Sigmoid colon (tissue), 7 donors: ENCODE data around the gene PRKG1. TPM values are rescaled to one million over a fixed set of nuclear protein-coding genes. Genes with fewer than 3 reads are reported as not detected.

Source experiments
- DNase-seq: peaks from one replicate; pipeline ENCODE4 v3.0.0-alpha.2; 2019
- H3K27ac ChIP-seq, 4 donors: fragments of 200-600 bp; sonication (generic); one replicate each; pipeline ENCODE4 v1.5.1; 2016 to 2019; ENCODE audit warnings: mild to moderate bottlenecking in 1 of 4
- H3K27me3 ChIP-seq, 3 donors: fragments of 200-600 bp; sonication (generic); one replicate each; pipeline ENCODE4 v1.5.1; 2019; ENCODE audit warnings: mild to moderate bottlenecking in 1 of 3
- H3K36me3 ChIP-seq, 4 donors: fragments of 200-600 bp; sonication (generic); one replicate each; pipeline ENCODE4 v1.5.1; 2016 to 2019
- H3K4me1 ChIP-seq, 4 donors: fragments of 200-600 bp; sonication (generic); one replicate each; pipeline ENCODE4 v1.5.1; 2017 to 2019
- H3K4me3 ChIP-seq, 4 donors: fragments of 200-600 bp; sonication (generic); one replicate each; pipeline ENCODE4 v1.5.1; 2017 to 2019; ENCODE audit warnings: mild to moderate bottlenecking in 2 of 4, moderate library complexity in 1 of 4
- H3K9me3 ChIP-seq, 4 donors: fragments of 200-600 bp in 3 of 4; sonication (generic) in 3 of 4; one replicate each; pipeline versions ENCODE4 v1.5.1 to v1.6.1; 2013 to 2019
- CTCF ChIP-seq, 4 experiments: fragments of 450-650 bp in 3 of 4; fragments of 200-600 bp in 1 of 4; IDR thresholded peaks; one replicate each; pipeline ENCODE4 v1.5.1; 2016 to 2019; ENCODE audit warnings: antibody characterized with exemption in 4 of 4, mild to moderate bottlenecking in 3 of 4, moderate library complexity in 2 of 4
- EP300 ChIP-seq, 4 donors: sonication (generic); formaldehyde crosslinking; IDR thresholded peaks; one replicate each; pipeline ENCODE4 v1.6.1; 2017; ENCODE audit warnings: antibody characterized with exemption in 4 of 4
- POLR2A ChIP-seq, 2 donors: fragments of 450-650 bp; IDR thresholded peaks; one replicate each; pipeline ENCODE4 v1.6.1; 2016; ENCODE audit warnings: antibody characterized with exemption in 2 of 2, mild to moderate bottlenecking in 2 of 2, moderate library complexity in 2 of 2
- POLR2AphosphoS5 ChIP-seq, 4 donors: sonication (generic); formaldehyde crosslinking; IDR thresholded peaks; one replicate each; pipeline ENCODE4 v1.6.1; 2017; ENCODE audit warnings: antibody characterized with exemption in 4 of 4
- WGBS, 2 donors: extraction: QIAGEN DNeasy Blood & Tissue Kit; methylation state at CpG; one replicate each; pipeline ENCODE4 v1.1.7; 2013; 5-methylcytosine and 5-hydroxymethylcytosine counted together
- intact Hi-C: fragments of 100-400 bp; cut with DNase I; formaldehyde crosslinking; loops from one replicate; pipeline ENCODE4 v1.15.1; 2023
- polyA plus RNA-seq, 3 donors: library from polyadenylated mRNA; stranded (reverse); fragments of 200-250 nt; gene quantifications; one replicate each; pipeline ENCODE4 v1.2.3, GENCODE V29; 2013
- total RNA-seq, 4 donors: library from RNA; depleted of rRNA; stranded (reverse); fragments of >200 nt; gene quantifications; one replicate each; pipeline ENCODE4 v1.1.0, GENCODE V29; 2016
- donor health status: healthy with polysubstance abuse.
- donor health status: Bipolar disorder and iron deficiency.
- donor health status: healthy.

PRKG1 gene
- total and polyA plus RNA-seq, 7 donors: 3.7 to 92.9 (median 60.2) TPM

GRCh38 chr10:52106011-52106410, 1031.7 kb downstream of the PRKG1 start:
- H3K27ac ChIP-seq: no peak overlapping the region
- WGBS, 2 donors: 88 to 89% methylated on average over 4 of the region's 4 CpGs

GRCh38 chr10:52106899-52107298, 1032.6 kb downstream of the PRKG1 start:
- TF ChIP-seq POLR2AphosphoS5 (IDR thresholded peaks at IDR 0.05): no peak
- no peak for DNase-seq
- no peaks in the 10 kb centered on the region for H3K4me1 ChIP-seq
- no peaks in the 10 kb centered on the region for H3K36me3 ChIP-seq
- intact Hi-C loops: no loop called here
- H3K27me3 ChIP-seq: no peaks in the 10 kb centered on the region
- H3K9me3 ChIP-seq: no peaks in the 10 kb centered on the region
- H3K4me3 ChIP-seq: no peak overlapping the region
- H3K27ac ChIP-seq: no peak overlapping the region

More at GRCh38 chr10:52106011-52106410, 1031.7 kb downstream of the PRKG1 start:
- intact Hi-C loops: no loop called here
- no peak overlapping the region for H3K4me3 ChIP-seq
- no peak for TF ChIP-seq CTCF (IDR thresholded peaks at IDR 0.05)
- no peak for TF ChIP-seq EP300 (IDR thresholded peaks at IDR 0.05)
- TF ChIP-seq POLR2A (IDR thresholded peaks at IDR 0.05): no peak
- no peak for TF ChIP-seq POLR2AphosphoS5 (IDR thresholded peaks at IDR 0.05)
- no peaks in the 10 kb centered on the region for H3K9me3 ChIP-seq
- no peaks in the 10 kb centered on the region for H3K4me1 ChIP-seq
- H3K36me3 ChIP-seq: no peaks in the 10 kb centered on the region
- no peaks in the 10 kb centered on the region for H3K27me3 ChIP-seq
- no peak for DNase-seq

- H3K36me3 ChIP-seq: no peaks in the 10 kb centered on the region
- TF ChIP-seq CTCF (IDR thresholded peaks at IDR 0.05): no peak
- no peak for TF ChIP-seq POLR2A (IDR thresholded peaks at IDR 0.05)
- TF ChIP-seq POLR2AphosphoS5 (IDR thresholded peaks at IDR 0.05): no peak
- no peak for TF ChIP-seq EP300 (IDR thresholded peaks at IDR 0.05)
- WGBS, 2 donors: 88 to 90% methylated on average over 1 of the region's 1 CpG
- intact Hi-C loops: no loop called here
- H3K27me3 ChIP-seq: no peaks in the 10 kb centered on the region
- H3K4me3 ChIP-seq: no peak overlapping the region
- H3K9me3 ChIP-seq: no peaks in the 10 kb centered on the region
- no peak overlapping the region for H3K27ac ChIP-seq
- no peaks in the 10 kb centered on the region for H3K4me1 ChIP-seq
- DNase-seq: no peak
Observed at GRCh38 chr10:52108236-52108635, 1033.9 kb downstream of the PRKG1 start.

- TF ChIP-seq EP300 (IDR thresholded peaks at IDR 0.05): no peak
- TF ChIP-seq POLR2A (IDR thresholded peaks at IDR 0.05): no peak
- TF ChIP-seq POLR2AphosphoS5 (IDR thresholded peaks at IDR 0.05): no peak
- TF ChIP-seq CTCF (IDR thresholded peaks at IDR 0.05): no peak
- 92% methylated on average over 5 of the region's 5 CpGs for WGBS, 2 donors
- no peaks in the 10 kb centered on the region for H3K27me3 ChIP-seq
- H3K36me3 ChIP-seq: no peaks in the 10 kb centered on the region
- no peaks in the 10 kb centered on the region for H3K9me3 ChIP-seq
- H3K4me1 ChIP-seq: no peaks in the 10 kb centered on the region
- no peak for DNase-seq
- no peak overlapping the region for H3K27ac ChIP-seq
- intact Hi-C loops: no loop called here
- no peak overlapping the region for H3K4me3 ChIP-seq
Observed at GRCh38 chr10:52110576-52110975, 1036.3 kb downstream of the PRKG1 start.

- Histone ChIP-seq H3K9me3 (no peaks in the 10 kb centered on the region), H3K27me3 (no peaks in the 10 kb centered on the region), H3K36me3 (no peaks in the 10 kb centered on the region), H3K27ac (no peak overlapping the region), H3K4me1 (no peaks in the 10 kb centered on the region), H3K4me3 (no peak overlapping the region)
- TF ChIP-seq CTCF (IDR thresholded peaks at IDR 0.05) (no peak), POLR2AphosphoS5 (IDR thresholded peaks at IDR 0.05) (no peak), EP300 (IDR thresholded peaks at IDR 0.05) (no peak), POLR2A (IDR thresholded peaks at IDR 0.05) (no peak)
- no peak for DNase-seq
- WGBS, 2 donors: 64 to 77% methylated on average over 3 of the region's 3 CpGs
- intact Hi-C loops: no loop called here
Observed at GRCh38 chr10:52111101-52111891, 1037.0 kb downstream of the PRKG1 start.
